Measurements from ENCODE around the gene TMEM141.
"Not testable (repeated sequence)": the region's sequence is repeated elsewhere in the genome, so short reads cannot be mapped to it uniquely, and the experiment has no call there.

TMEM141 gene

DNA sequence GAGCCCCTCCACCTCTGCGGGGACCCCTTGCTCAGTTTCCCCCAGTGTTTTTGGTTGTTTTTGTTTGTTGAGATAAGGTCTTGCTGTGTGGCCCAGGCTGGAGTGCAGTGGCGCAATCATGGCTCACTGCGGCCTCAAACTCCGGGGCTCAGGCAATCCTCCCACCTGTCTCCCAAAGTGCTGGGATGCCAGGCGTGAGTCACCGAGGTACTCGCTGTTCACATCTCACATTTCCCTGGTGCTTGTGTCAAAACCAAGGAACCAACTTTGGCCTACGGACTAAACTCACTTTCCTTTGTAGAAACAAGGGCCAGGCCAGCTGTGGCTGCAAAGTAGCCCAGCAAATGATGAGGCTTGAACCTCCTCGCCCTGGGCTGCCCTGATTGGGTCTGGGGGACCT is 41.4 kb downstream of the TMEM141 start:
- no peak overlapping the region for H3K4me3 ChIP-seq (replicated peaks in 1 of 2; ENCODE audit: low read depth in 2 of 2, low read length in 2 of 2)
- DNase-seq (ENCODE audit: low read depth in 2 of 2) = no peak
- TF ChIP-seq, protein P1, sequence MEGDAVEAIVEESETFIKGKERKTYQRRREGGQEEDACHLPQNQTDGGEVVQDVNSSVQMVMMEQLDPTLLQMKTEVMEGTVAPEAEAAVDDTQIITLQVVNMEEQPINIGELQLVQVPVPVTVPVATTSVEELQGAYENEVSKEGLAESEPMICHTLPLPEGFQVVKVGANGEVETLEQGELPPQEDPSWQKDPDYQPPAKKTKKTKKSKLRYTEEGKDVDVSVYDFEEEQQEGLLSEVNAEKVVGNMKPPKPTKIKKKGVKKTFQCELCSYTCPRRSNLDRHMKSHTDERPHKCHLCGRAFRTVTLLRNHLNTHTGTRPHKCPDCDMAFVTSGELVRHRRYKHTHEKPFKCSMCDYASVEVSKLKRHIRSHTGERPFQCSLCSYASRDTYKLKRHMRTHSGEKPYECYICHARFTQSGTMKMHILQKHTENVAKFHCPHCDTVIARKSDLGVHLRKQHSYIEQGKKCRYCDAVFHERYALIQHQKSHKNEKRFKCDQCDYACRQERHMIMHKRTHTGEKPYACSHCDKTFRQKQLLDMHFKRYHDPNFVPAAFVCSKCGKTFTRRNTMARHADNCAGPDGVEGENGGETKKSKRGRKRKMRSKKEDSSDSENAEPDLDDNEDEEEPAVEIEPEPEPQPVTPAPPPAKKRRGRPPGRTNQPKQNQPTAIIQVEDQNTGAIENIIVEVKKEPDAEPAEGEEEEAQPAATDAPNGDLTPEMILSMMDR (IDR thresholded peaks at IDR 0.05; ENCODE audit: low read depth, low read length) = no peak

DNA sequence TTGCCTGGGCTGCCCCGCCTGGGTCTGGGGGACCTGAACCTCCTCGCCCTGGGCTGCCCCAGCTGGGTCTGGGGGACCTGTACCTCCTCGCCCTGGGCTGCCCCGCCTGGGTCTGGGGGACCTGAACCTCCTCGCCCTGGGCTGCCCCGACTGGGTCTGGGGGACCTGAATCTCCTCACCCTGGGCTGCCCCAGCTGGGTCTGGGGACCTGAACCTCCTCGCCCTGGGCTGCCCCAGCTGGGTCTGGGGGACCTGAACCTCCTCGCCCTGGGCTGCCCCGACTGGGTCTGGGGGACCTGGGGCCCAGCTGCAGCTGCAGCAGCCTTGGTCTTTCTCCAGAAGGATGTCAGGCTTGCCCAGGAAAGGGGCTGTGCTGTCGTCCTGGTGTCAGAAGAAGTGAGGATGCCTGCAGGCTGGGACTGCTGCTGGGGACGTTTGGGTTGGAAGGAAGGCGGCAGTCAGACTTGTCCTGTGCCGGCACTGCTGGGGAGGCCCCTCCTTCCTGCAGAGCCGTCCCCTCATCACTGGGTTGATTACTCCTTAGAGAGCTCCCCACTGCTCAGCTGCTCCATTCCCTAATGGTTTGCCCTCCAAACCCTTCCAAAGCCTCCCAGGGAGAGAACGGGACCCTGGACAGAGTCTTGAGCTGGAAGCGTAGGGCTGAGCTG is 42.4 kb downstream of the TMEM141 start:
- not testable (repeated sequence) for DNase-seq (ENCODE audit: low read depth in 2 of 2); H3K4me3 ChIP-seq (replicated peaks in 1 of 2; ENCODE audit: low read depth in 2 of 2, low read length in 2 of 2)

DNA sequence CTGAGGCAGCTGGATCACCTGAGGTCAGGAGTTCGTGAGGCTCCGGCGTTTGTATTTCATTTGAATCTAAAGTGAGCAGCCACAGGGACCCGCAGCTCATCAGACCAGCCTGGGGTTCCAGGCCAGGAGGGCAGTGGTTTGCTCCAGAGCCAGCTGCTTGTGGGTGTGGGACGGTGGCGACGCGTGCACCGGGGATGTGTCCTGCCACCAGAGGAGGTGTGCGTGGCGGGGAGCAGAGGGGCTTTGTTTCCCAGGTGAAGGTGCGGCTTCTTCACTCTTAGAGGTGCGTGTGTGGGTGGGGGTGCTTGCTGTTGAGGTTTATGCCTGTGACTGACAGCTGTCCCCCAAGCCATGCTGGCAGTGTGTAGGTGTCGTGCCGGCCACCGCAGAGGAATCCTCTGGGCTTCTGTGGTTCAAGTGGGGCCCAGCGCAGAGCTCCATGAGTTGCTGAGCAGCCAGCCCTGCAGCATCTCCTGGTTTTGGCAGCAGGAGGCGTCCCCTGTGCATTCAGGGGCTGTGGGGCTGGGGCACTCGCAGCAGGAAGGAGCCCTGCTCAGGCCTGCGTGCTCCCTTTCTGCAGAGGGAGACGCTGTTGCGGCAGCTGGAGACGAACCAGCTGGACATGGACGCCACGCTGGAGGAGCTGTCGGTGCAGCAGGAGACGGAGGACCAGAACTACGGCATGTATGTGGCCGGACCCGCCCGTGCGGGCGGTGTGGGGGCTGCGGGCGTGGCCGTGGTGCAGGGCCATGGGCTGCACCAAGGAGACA is 44.2 kb downstream of the TMEM141 start:
- H3K4me3 ChIP-seq (replicated peaks in 1 of 2; ENCODE audit: low read depth in 2 of 2, low read length in 2 of 2) = no peak overlapping the region
- TF ChIP-seq, protein P1 (IDR thresholded peaks at IDR 0.05; ENCODE audit: low read depth, low read length) = no peak

DNA sequence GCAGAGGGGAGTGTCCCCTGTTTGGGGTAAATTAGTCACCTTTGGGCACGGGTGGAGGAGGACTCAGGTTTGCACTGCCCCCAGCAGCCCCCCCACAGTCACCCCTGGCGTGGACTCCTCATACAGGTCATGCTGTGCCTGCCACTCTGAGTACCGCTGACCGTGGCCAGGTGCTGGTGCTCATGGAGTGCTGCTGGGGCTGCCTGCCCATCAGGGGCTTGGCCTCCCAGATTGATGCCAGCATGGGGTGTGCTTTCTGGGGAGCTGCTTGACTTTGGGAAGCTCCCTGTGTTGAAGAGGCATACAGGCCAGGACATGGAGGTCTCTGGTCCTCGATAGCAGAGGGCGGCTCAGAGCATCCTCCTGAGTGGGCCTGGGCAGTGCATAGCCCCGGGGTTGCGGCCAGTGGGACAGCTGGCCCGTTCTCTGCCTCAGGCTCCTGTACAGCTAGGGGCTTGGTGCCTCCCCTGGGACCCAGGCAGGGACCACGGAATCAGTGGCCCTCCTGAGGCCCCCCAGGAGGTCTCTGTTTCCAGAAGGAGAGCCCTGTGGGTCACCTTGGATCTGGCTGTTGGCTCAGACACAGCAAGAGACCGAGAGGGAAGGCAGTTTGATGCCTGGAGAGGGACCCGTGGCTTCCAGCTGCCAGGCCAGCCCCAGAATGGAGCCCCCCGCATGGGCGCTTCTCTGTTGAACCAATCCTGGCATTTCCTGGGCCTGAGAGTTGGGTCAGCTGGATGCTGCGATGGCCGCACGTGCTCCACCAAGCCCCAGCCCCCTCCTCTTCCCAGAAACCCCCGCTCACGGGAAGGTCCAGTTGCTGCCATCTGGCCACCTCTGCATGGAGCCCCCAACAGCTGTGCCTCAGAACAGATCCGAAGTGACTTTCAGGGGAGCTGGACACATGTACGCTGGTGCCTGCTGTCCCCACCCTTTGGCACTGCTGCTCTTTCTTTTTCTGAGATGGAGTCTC is 45.1 kb downstream of the TMEM141 start:
- TF ChIP-seq, protein P1 (IDR thresholded peaks at IDR 0.05; ENCODE audit: low read depth, low read length) = no peak
- no peak overlapping the region for H3K4me3 ChIP-seq (replicated peaks in 1 of 2; ENCODE audit: low read depth in 2 of 2, low read length in 2 of 2)
- no peak for DNase-seq (ENCODE audit: low read depth in 2 of 2)

More for the DNA sequence above, 44.2 kb downstream of the TMEM141 start:
- DNase-seq (ENCODE audit: low read depth in 2 of 2) = no peak

DNA sequence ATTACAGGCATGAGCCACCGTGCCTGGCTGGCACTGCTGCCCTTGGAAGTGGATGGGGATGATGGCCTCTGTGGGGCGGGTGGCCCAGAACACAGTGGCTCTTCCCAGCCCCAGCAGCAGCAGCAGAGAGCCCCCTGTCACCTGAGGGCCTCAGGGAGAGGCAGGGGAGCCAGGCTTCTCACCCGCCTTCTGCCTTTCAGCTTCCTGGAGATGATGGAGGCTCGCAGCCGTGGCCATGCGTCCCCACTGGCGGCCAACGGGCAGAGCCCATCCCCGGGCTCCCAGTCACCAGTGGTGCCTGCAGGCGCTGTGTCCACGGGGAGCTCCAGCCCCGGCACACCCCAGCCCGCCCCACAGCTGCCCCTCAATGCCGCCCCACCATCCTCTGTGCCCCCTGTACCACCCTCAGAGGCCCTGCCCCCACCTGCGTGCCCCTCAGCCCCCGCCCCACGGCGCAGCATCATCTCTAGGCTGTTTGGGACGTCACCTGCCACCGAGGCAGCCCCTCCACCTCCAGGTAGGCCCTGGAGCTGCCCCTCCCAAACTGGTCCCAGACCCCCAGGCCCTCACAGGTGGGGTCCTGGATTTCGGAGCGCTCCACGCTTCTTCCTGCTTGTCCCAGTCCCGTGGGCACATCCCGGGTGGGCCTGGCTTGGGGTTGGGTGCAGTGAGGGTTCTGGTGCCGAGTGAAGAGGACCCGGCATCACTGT is 46.2 kb downstream of the TMEM141 start:
- DNase-seq (ENCODE audit: low read depth in 2 of 2) = no peak
- H3K4me3 ChIP-seq (replicated peaks in 1 of 2; ENCODE audit: low read depth in 2 of 2, low read length in 2 of 2) = no peak overlapping the region
- TF ChIP-seq, protein P1 (IDR thresholded peaks at IDR 0.05; ENCODE audit: low read depth, low read length) = no peak

DNA sequence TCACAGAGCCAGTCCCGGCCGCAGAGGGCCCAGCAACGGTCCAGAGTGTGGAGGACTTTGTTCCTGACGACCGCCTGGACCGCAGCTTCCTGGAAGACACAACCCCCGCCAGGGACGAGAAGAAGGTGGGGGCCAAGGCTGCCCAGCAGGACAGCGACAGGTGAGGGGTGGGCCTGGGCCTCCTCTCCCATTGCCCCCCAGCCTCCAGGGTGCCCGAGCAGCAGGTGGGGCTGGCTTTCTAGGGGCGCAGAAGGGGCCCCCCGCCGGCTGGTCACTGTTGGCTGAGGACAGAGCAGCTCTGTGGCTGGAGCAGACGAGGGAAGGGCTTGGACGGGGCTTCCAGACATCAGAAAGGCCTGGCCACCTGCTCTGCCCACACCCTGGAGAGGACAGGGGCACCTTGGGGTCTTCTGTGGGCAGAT is 46.7 kb downstream of the TMEM141 start:
- not testable (repeated sequence) for DNase-seq (ENCODE audit: low read depth in 2 of 2)

More for the DNA sequence above, 46.7 kb downstream of the TMEM141 start:
- not testable (repeated sequence) for H3K4me3 ChIP-seq (replicated peaks in 1 of 2; ENCODE audit: low read depth in 2 of 2, low read length in 2 of 2)

Measured in cardiac fibroblast (primary cell).